DND-41 (cell line): ENCODE results near the gene CFAP54.

ENCODE experiments used
- ATAC-seq: fragments of 200-7000 bp; cut with Tn5 transposase; 3 replicates; pipeline ENCODE4 v1.9.1; 2021; ENCODE audit warnings: low read depth; ENCODE audit not compliant: insufficient read depth
- DNase-seq: peaks from one replicate; pipeline ENCODE4 v3.0.0-alpha.2; 2020
- H2AFZ ChIP-seq: 2 replicates; pipeline ENCODE4 v1.6.0; 2012; ENCODE audit warnings: low read depth, low read length
- H3K27ac ChIP-seq: 2 replicates; pipeline ENCODE4 v1.5.1; 2012; ENCODE audit warnings: low read length, inconsistent platforms
- H3K27me3 ChIP-seq: fragments of 200-600 bp; sonication (generic); 2 replicates; pipeline ENCODE4 v1.6.0; 2012; ENCODE audit warnings: low read length, mild to moderate bottlenecking, inconsistent platforms; ENCODE audit not compliant: insufficient read depth, poor library complexity
- H3K36me3 ChIP-seq: 2 replicates; pipeline ENCODE4 v1.5.1; 2012; ENCODE audit warnings: low read length, inconsistent platforms; ENCODE audit not compliant: insufficient read depth
- H3K4me1 ChIP-seq: 2 replicates; pipeline ENCODE4 v1.5.1; 2012; ENCODE audit warnings: mild to moderate bottlenecking, low read length; ENCODE audit not compliant: insufficient read depth
- H3K4me2 ChIP-seq: 2 replicates; pipeline ENCODE4 v1.6.0; 2012; ENCODE audit warnings: mild to moderate bottlenecking, moderate library complexity, low read length, inconsistent platforms; ENCODE audit not compliant: insufficient read depth
- H3K4me3 ChIP-seq, 2 experiments: fragments of 200-600 bp in 1 of 2; shearing (Covaris generic) in 1 of 2; 2 replicates each; pipeline ENCODE4 v1.5.1; 2012 to 2016; ENCODE audit warnings: inconsistent platforms in 2 of 2, low read length in 2 of 2, mild to moderate bottlenecking in 2 of 2, low read depth in 1 of 2, moderate library complexity in 1 of 2
- H3K79me2 ChIP-seq: 2 replicates; pipeline ENCODE4 v1.6.0; 2012; ENCODE audit warnings: low read length, inconsistent platforms; ENCODE audit not compliant: insufficient read depth
- H3K9ac ChIP-seq: 2 replicates; pipeline ENCODE4 v1.6.0; 2012; ENCODE audit warnings: low read depth, mild to moderate bottlenecking, inconsistent platforms, low read length, moderate library complexity
- H3K9me3 ChIP-seq: 2 replicates; pipeline ENCODE4 v1.5.1; 2012; ENCODE audit warnings: low read length, moderate library complexity, mild to moderate bottlenecking, inconsistent platforms; ENCODE audit not compliant: insufficient read depth, severe bottlenecking
- H4K20me1 ChIP-seq: 2 replicates; pipeline ENCODE4 v1.6.0; 2012; ENCODE audit warnings: low read length; ENCODE audit not compliant: insufficient read depth
- CTCF ChIP-seq: IDR thresholded peaks from 2 replicates; pipeline ENCODE4 v1.5.1; 2012; ENCODE audit warnings: borderline replicate concordance, low read length, moderate library complexity, mild to moderate bottlenecking; ENCODE audit not compliant: poor library complexity, severe bottlenecking; ENCODE audit errors: extremely low read depth
- EZH2 ChIP-seq: IDR thresholded peaks from 3 replicates; pipeline ENCODE4 v1.6.1; 2012; ENCODE audit warnings: borderline replicate concordance, low read depth, mild to moderate bottlenecking, moderate library complexity, low read length, inconsistent platforms; ENCODE audit not compliant: severe bottlenecking

Gene CFAP54

GRCh38 chr12:96448300-96448699, 41.1 kb upstream of the CFAP54 start:
- DNase-seq (no peak), ATAC-seq (no peak)
- H3K4me1 ChIP-seq: peaks cover 22% of the 10 kb centered on the region
- H2AFZ ChIP-seq: no peak overlapping the region
- no peak for TF ChIP-seq CTCF
- TF ChIP-seq EZH2: no peak
- H3K9ac ChIP-seq: no peak overlapping the region
- H3K79me2 ChIP-seq: no peaks in the 10 kb centered on the region
- no peak overlapping the region for H3K4me2 ChIP-seq
- H4K20me1 ChIP-seq: no peaks in the 10 kb centered on the region
- H3K4me3 ChIP-seq: no peak overlapping the region
- H3K27ac ChIP-seq: no peak overlapping the region
- H3K36me3 ChIP-seq: no peaks in the 10 kb centered on the region
- no peaks in the 10 kb centered on the region for H3K9me3 ChIP-seq
- H3K27me3 ChIP-seq: no peaks in the 10 kb centered on the region

GRCh38 chr12:96452261-96452922, 37.0 kb upstream of the CFAP54 start:
- Histone ChIP-seq H3K27ac (no peak overlapping the region), H2AFZ (no peak overlapping the region), H3K9me3 (no peaks in the 10 kb centered on the region), H3K27me3 (no peaks in the 10 kb centered on the region), H3K79me2 (no peaks in the 10 kb centered on the region), H3K9ac (no peak overlapping the region), H4K20me1 (no peaks in the 10 kb centered on the region), H3K4me1 (no peaks in the 10 kb centered on the region), H3K4me2 (no peak overlapping the region), H3K36me3 (no peaks in the 10 kb centered on the region), H3K4me3 (no peak overlapping the region)
- DNase-seq: no peak
- ATAC-seq: no peak
- TF ChIP-seq CTCF (no peak), EZH2 (no peak)

DNA sequence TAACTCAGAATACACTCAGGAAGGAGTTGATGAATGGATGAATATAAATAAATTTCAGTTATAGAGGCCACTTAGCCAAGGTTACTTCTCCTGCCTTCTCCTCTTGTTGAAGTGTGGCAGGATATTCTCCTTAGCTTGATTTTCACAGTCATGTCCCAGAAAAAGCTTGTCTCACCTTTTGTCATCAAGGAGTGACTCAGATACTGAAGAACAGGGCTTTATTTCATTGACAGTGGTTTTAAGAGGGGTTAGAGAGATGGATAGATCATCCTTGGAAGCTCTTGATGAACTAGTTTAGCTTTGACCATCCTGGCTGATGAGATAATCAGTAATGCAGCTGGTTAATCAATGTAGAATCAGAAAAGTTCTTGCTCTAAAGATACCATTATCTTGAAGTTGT, 35.0 kb upstream of the CFAP54 start:
- no peak overlapping the region for H3K27ac ChIP-seq
- H3K79me2 ChIP-seq: no peaks in the 10 kb centered on the region
- ATAC-seq (no peak), DNase-seq (no peak)
- H3K9me3 ChIP-seq: no peaks in the 10 kb centered on the region
- H3K36me3 ChIP-seq: no peaks in the 10 kb centered on the region
- no peaks in the 10 kb centered on the region for H3K27me3 ChIP-seq
- no peak overlapping the region for H3K4me2 ChIP-seq
- no peaks in the 10 kb centered on the region for H4K20me1 ChIP-seq
- no peak overlapping the region for H3K9ac ChIP-seq
- H3K4me1 ChIP-seq: no peaks in the 10 kb centered on the region
- TF ChIP-seq EZH2 (no peak), CTCF (no peak)
- H3K4me3 ChIP-seq: no peak overlapping the region
- no peak overlapping the region for H2AFZ ChIP-seq
